SKM-1 treated with dmso at 0.1 percent for 144 hours (cell line): ENCODE data around the gene TNNI2.

Source experiments
- DNase-seq: peaks from one replicate; lab custom pipeline; 2025; ENCODE audit not compliant: unreplicated experiment; lab: John Stamatoyannopoulos, UW

Gene TNNI2

GRCh38 chr11:1858154-1858553 is 19.4 kb downstream of the TNNI2 start:
- no peak for DNase-seq

- DNase-seq, result no peak
Observed at GRCh38 chr11:1858576-1858975, 19.8 kb downstream of the TNNI2 start.

- DNase-seq, result no peak
Observed at GRCh38 chr11:1859004-1859403, 20.2 kb downstream of the TNNI2 start.

GRCh38 chr11:1860108-1860507 is 21.3 kb downstream of the TNNI2 start:
- no peak for DNase-seq

- no peak for DNase-seq
Observed at GRCh38 chr11:1861435-1862411, 22.9 kb downstream of the TNNI2 start.

GRCh38 chr11:1862588-1863351 is 24.0 kb downstream of the TNNI2 start:
- DNase-seq, result no peak

GRCh38 chr11:1863352-1864216 is 24.8 kb downstream of the TNNI2 start:
- no peak for DNase-seq

- DNase-seq, result no peak
Observed at GRCh38 chr11:1864231-1864630, 25.4 kb downstream of the TNNI2 start.

GRCh38 chr11:1864831-1865665 is 26.3 kb downstream of the TNNI2 start:
- no peak for DNase-seq

- DNase-seq, result no peak
Observed at GRCh38 chr11:1866226-1866625, 27.4 kb downstream of the TNNI2 start.

GRCh38 chr11:1866776-1867175 is 28.0 kb downstream of the TNNI2 start:
- no peak for DNase-seq

- DNase-seq, result no peak
Observed at GRCh38 chr11:1867381-1867780, 28.6 kb downstream of the TNNI2 start.

- no peak for DNase-seq
Observed at GRCh38 chr11:1868056-1868635, 29.4 kb downstream of the TNNI2 start.

- DNase-seq, result no peak
Observed at GRCh38 chr11:1868636-1869291, 30.0 kb downstream of the TNNI2 start.

- no peak for DNase-seq
Observed at GRCh38 chr11:1869427-1870325, 30.9 kb downstream of the TNNI2 start.

- no peak for DNase-seq
Observed at GRCh38 chr11:1870326-1870696, 31.5 kb downstream of the TNNI2 start.

GRCh38 chr11:1870721-1871466 is 32.1 kb downstream of the TNNI2 start:
- DNase-seq, result no peak

GRCh38 chr11:1871531-1871930 is 32.8 kb downstream of the TNNI2 start:
- DNase-seq, result no peak
